SK-N-SH (cell line): ENCODE results near the gene HTRA2.

Experiments
- GABPA ChIP-seq: IDR thresholded peaks from 2 replicates; pipeline ENCODE4 v1.4.0; 2012; ENCODE audit warnings: low read depth, mild to moderate bottlenecking
- MAX ChIP-seq: IDR thresholded peaks from 2 replicates; pipeline ENCODE4 v1.4.0; 2012; ENCODE audit warnings: low read depth
- NFIC ChIP-seq: IDR thresholded peaks from 2 replicates; pipeline ENCODE4 v1.4.0; 2012; ENCODE audit warnings: borderline replicate concordance
- POLR2AphosphoS5 ChIP-seq: IDR thresholded peaks from 2 replicates; pipeline ENCODE4 v1.6.1; 2012; ENCODE audit warnings: low read depth, low read length
- REST ChIP-seq: IDR thresholded peaks from 2 replicates; pipeline ENCODE4 v1.6.1; 2012; ENCODE audit warnings: mild to moderate bottlenecking, low read depth, low read length, moderate library complexity
- TAF1 ChIP-seq: IDR thresholded peaks from 2 replicates; pipeline ENCODE4 v1.6.1; 2012; ENCODE audit warnings: low read depth, mild to moderate bottlenecking, low read length, moderate library complexity, borderline replicate concordance
- TF ChIP-seq, protein P1 (sequence below): fragments of 200-600 bp; sonication (generic); IDR thresholded peaks from 2 replicates; pipeline ENCODE4 v1.6.1; 2017; ENCODE audit warnings: antibody characterized with exemption, mild to moderate bottlenecking, moderate library complexity

DNA sequence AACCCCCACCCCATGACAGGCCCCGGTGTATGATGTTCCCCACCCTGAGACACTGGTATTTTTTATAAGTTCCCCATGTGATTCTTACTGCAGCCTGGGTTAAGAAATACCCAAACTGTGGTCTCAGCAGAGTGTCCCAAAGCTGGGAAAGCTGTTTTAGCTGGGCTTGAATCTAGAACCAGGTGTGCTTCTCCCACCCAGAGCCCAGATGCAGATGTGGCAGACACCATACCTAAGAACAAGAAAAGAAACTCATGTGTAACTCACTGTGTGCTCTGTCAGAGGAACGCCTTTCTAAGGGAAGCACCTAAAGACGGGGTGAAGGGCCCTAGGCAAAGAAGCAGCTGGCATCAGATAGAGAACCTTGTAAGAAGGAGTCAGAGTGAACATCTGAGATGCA is 48.7 kb downstream of the HTRA2 start:
- TF ChIP-seq TAF1 (no peak), MAX (no peak), POLR2AphosphoS5 (no peak), GABPA (no peak), NFIC (no peak), REST (no peak)
- TF ChIP-seq, protein P1, sequence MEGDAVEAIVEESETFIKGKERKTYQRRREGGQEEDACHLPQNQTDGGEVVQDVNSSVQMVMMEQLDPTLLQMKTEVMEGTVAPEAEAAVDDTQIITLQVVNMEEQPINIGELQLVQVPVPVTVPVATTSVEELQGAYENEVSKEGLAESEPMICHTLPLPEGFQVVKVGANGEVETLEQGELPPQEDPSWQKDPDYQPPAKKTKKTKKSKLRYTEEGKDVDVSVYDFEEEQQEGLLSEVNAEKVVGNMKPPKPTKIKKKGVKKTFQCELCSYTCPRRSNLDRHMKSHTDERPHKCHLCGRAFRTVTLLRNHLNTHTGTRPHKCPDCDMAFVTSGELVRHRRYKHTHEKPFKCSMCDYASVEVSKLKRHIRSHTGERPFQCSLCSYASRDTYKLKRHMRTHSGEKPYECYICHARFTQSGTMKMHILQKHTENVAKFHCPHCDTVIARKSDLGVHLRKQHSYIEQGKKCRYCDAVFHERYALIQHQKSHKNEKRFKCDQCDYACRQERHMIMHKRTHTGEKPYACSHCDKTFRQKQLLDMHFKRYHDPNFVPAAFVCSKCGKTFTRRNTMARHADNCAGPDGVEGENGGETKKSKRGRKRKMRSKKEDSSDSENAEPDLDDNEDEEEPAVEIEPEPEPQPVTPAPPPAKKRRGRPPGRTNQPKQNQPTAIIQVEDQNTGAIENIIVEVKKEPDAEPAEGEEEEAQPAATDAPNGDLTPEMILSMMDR, result no peak
